Nephron progenitor cell (in vitro differentiated cells): ENCODE results near the gene MAF.
A peak's percentile ranks its signal among the peaks of the same experiment; 100 is the strongest.

Experiments used
- DNase-seq: peaks from one replicate; pipeline ENCODE4 v3.0.0; 2021
- H3K27ac Mint-ChIP-seq: 2 replicates; pipeline ENCODE4 v1.8.0; 2021; ENCODE audit warnings: mild to moderate bottlenecking, moderate library complexity, mixed read lengths
- H3K27me3 Mint-ChIP-seq: 2 replicates; pipeline ENCODE4 v1.8.0; 2021; ENCODE audit warnings: mild to moderate bottlenecking, low read depth, mixed read lengths; ENCODE audit not compliant: poor library complexity
- H3K36me3 Mint-ChIP-seq: 2 replicates; pipeline ENCODE4 v1.8.0; 2021; ENCODE audit warnings: low read depth, mixed read lengths
- H3K4me1 Mint-ChIP-seq: 2 replicates; pipeline ENCODE4 v1.8.0; 2021; ENCODE audit warnings: mixed read lengths
- H3K4me3 Mint-ChIP-seq: 2 replicates; pipeline ENCODE4 v1.8.0; 2021; ENCODE audit warnings: mild to moderate bottlenecking, moderate library complexity, mixed read lengths
- H3K9me3 Mint-ChIP-seq: 2 replicates; pipeline ENCODE4 v1.8.0; 2021; ENCODE audit warnings: mild to moderate bottlenecking, moderate library complexity, mixed read lengths
- TF ChIP-seq, protein P1 (sequence below): fragments of 200-600 bp; sonication (generic); IDR thresholded peaks from 2 replicates; pipeline ENCODE4 v1.5.0; 2021; ENCODE audit warnings: antibody characterized with exemption

Gene MAF

DNA sequence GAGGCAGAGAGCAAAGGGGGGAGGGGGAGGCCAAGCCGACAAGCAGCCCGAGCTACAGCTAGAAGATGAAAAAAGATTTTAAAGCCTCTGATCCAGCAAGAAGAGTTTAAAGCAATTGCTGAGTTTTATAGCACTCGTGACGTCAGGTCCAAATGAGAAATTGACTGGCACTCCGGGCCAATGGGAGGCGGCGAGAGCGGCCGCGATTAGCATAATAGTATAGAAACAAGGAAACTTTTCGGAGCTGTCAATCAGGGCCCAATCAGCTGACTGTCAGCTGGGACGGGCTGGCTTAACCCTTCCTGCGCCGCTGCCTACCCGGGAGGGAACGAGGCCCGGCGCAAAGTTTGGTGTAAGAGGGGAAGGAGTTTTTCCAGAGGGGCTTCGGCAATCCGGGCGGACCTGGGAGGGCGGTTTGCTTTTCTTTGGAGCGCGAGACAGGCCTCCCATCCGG, at the start of gene MAF:
MAF (minus strand) TSS at position 100 of the 454 bp plus-strand sequence. CDS start 835 bp downstream, outside the sequence.
- Mint-ChIP-seq H3K27ac (peak within 1 kb of the TSS; percentile 99), H3K27me3 (no peaks in the 10 kb centered on the region)

DNA sequence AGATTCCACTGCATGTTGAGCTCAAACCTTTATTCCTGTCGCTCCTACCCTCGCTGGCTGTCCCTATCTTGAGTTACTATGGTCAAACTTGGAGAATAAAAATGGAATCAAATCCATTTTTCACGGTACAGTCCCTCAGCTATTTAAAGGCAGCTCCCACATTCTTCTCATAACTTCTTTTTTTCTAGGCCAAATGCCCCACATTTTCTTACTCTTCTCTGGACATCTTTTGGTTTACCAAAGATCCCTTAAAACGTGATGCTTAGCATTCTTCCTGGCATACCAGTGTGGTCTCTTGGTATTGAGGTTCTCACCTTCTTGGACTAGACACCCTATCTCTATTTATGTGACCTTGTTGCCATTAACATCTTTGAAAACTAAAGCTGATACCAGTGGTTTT, 48.3 kb upstream of the MAF start:
- Mint-ChIP-seq H3K4me3 (no peak overlapping the region), H3K27ac (no peak overlapping the region), H3K27me3 (peaks cover 13% of the 10 kb centered on the region)

More for the DNA sequence above, at the start of gene MAF:
- H3K36me3 Mint-ChIP-seq = peaks cover 6% of the 10 kb centered on the region
- peaks cover 52% of the 10 kb centered on the region for H3K4me1 Mint-ChIP-seq
- peak; percentile 86 for DNase-seq
- peak within 1 kb of the TSS; percentile 97 for H3K4me3 Mint-ChIP-seq
- no peaks in the 10 kb centered on the region for H3K9me3 Mint-ChIP-seq
- TF ChIP-seq, protein P1, sequence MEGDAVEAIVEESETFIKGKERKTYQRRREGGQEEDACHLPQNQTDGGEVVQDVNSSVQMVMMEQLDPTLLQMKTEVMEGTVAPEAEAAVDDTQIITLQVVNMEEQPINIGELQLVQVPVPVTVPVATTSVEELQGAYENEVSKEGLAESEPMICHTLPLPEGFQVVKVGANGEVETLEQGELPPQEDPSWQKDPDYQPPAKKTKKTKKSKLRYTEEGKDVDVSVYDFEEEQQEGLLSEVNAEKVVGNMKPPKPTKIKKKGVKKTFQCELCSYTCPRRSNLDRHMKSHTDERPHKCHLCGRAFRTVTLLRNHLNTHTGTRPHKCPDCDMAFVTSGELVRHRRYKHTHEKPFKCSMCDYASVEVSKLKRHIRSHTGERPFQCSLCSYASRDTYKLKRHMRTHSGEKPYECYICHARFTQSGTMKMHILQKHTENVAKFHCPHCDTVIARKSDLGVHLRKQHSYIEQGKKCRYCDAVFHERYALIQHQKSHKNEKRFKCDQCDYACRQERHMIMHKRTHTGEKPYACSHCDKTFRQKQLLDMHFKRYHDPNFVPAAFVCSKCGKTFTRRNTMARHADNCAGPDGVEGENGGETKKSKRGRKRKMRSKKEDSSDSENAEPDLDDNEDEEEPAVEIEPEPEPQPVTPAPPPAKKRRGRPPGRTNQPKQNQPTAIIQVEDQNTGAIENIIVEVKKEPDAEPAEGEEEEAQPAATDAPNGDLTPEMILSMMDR = no peak

DNA sequence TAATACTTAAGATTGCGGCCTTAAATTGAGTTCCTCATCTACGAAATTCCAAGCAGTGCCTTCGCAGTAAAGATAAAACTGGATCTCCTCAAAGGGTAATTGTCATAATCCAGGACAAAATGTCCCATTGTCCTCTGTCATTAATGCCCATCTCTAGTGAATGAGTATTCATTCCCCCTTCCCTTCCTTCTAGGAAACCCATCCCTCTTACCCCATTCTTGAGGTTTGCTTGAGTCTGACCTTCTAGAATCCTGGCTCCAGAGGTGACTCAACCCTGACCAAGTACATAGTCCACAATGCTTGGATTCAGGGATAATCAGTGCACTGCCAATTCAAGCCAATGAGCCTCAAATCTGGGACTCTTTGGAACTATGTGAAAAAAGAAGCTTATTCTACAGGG, 47.0 kb upstream of the MAF start:
- H3K27me3 Mint-ChIP-seq = peaks cover 13% of the 10 kb centered on the region
- DNase-seq = no peak
- H3K4me3 Mint-ChIP-seq = no peak overlapping the region
- H3K36me3 Mint-ChIP-seq = no peaks in the 10 kb centered on the region
- no peaks in the 10 kb centered on the region for H3K9me3 Mint-ChIP-seq
- TF ChIP-seq, protein P1 = no peak
- peaks cover 38% of the 10 kb centered on the region for H3K4me1 Mint-ChIP-seq
- H3K27ac Mint-ChIP-seq = no peak overlapping the region

More for the DNA sequence above, 48.3 kb upstream of the MAF start:
- DNase-seq = no peak
- TF ChIP-seq, protein P1 = no peak
- H3K9me3 Mint-ChIP-seq = no peaks in the 10 kb centered on the region
- H3K4me1 Mint-ChIP-seq = peaks cover 28% of the 10 kb centered on the region
- no peaks in the 10 kb centered on the region for H3K36me3 Mint-ChIP-seq

DNA sequence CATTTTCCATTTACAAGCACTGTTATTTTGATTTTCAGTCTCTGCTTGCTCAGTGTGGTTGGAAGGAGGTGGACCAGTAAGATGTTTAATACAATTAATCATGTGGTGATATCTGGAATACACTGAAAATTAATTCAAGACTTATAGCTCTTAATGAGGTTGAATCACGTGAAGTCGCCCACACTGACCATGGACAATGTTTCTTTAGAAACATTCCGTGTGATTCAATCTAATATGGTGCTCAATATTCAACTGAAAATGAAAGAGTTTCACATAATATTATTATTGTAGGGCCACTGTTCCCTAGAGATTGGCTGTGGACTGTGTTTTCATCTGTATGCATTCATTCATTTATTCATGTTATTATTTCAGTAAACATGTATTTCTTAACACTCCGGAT, 45.2 kb upstream of the MAF start:
- Mint-ChIP-seq H3K27me3 (peaks cover 13% of the 10 kb centered on the region), H3K27ac (no peak overlapping the region), H3K36me3 (no peaks in the 10 kb centered on the region), H3K4me1 (peaks cover 55% of the 10 kb centered on the region), H3K4me3 (no peak overlapping the region), H3K9me3 (no peaks in the 10 kb centered on the region)
- TF ChIP-seq, protein P1 = no peak
- DNase-seq = no peak

DNA sequence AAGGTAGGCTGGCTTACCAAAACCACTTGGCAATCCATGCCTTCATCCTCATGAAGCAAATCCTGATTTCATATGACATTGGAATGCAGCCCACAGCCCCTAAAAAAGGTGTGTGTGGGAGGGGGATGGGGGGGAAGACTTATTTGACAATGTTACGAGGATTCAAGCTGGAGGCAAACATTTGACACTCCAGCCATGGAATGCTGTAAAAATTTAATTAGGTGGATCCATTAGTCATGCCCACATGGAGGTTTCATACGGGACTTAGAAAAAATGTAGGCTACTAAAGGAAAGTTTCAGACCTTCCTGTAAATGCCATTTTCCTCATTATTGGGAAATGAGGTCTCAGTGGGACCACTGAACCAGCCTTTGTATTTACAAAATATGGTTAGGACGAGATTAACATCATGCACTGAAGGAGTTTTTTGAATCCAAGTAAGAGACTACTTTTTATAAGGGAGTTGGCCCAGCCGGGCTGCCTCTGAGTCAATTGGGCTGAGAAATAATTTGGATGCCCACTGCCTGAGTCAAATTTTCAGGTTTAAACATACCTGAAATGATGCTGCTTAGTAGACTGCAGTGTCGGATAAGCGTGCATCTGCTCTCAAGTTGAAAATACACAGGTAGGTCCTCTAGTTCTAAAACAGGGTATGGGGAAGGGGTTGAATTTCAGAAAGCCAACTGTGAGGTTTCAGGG, 44.6 kb upstream of the MAF start:
- H3K9me3 Mint-ChIP-seq = no peaks in the 10 kb centered on the region
- DNase-seq = no peak
- no peak overlapping the region for H3K4me3 Mint-ChIP-seq
- TF ChIP-seq, protein P1 = no peak
- H3K27ac Mint-ChIP-seq = no peak overlapping the region
- H3K36me3 Mint-ChIP-seq = no peaks in the 10 kb centered on the region
- peaks cover 10% of the 10 kb centered on the region for H3K27me3 Mint-ChIP-seq
- H3K4me1 Mint-ChIP-seq = peaks cover 58% of the 10 kb centered on the region

DNA sequence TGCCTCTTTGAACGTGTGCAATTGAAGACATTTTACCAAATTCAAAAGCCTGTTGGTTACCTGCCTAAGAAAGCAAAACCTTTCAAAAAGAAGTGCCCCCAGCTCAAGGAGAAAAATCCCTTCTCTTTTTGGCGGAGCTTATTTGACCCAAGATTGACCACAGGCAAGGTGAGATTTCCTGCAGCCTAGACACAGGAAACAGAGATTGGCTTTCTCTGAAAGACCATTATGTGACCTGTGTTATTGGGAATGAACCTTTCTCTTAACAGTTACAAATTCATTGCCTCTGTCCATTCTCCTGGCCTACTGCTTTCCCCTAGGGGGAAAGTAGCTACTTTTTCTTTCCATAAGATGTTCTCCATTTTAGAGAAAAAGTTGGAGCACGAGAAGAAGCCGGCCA, 42.1 kb upstream of the MAF start:
- H3K27me3 Mint-ChIP-seq = peaks cover 3% of the 10 kb centered on the region
- H3K4me3 Mint-ChIP-seq = no peak overlapping the region
- DNase-seq = no peak
- peaks cover 65% of the 10 kb centered on the region for H3K4me1 Mint-ChIP-seq
- TF ChIP-seq, protein P1 = no peak
- H3K9me3 Mint-ChIP-seq = no peaks in the 10 kb centered on the region
- H3K36me3 Mint-ChIP-seq = no peaks in the 10 kb centered on the region
- no peak overlapping the region for H3K27ac Mint-ChIP-seq
